Measurements from ENCODE around the gene ZNF785. TPM values are rescaled to one million over a fixed set of nuclear protein-coding genes. Genes with fewer than 3 reads are reported as not detected.

ZNF785 gene
- total and polyA plus RNA-seq, 2 donors (not counting 1 experiment from before 2014, with no cell fraction given), result 12.2 to 39.7 TPM

GRCh38 chr16:30619202-30619601, 33.7 kb upstream of the ZNF785 start:
- ATAC-seq (ENCODE audit: low read depth), result no peak
- CTCF ChIA-PET, result interaction anchor here (0.8 to 2.3 kb wide), 5 partner anchors 10 to 201 kb away, joined by 3 to 10 read pairs (median 3); partner anchors contain the start of gene DCTPP1
- no peaks in the 10 kb centered on the region for H3K9me3 Mint-ChIP-seq (ENCODE audit: insufficient read depth)

GRCh38 chr16:30615358-30616091, 30.0 kb upstream of the ZNF785 start:
- no peak overlapping the region for H3K9ac ChIP-seq (ENCODE audit: low read length)
- H3K36me3 ChIP-seq (replicated peaks in 1 of 2; ENCODE audit: control extremely low read depth in 1 of 2, control insufficient read depth in 1 of 2, extremely low read depth in 1 of 2, insufficient read depth in 2 of 2, low read length in 1 of 2), result no peaks in the 10 kb centered on the region
- DNase-seq, result peak; percentile 68
- peaks cover 6% of the 10 kb centered on the region for H3K27me3 Mint-ChIP-seq
- H3K27ac Mint-ChIP-seq, result no peak overlapping the region
- H3K4me1 ChIP-seq (ENCODE audit: control insufficient read depth in 2 of 2, insufficient read depth in 2 of 2, low read length in 2 of 2), result peaks cover 5 to 12% of the 10 kb centered on the region in 2 donors
- H3K4me3 Mint-ChIP-seq, result no peak overlapping the region
- H3K9me3 Mint-ChIP-seq (ENCODE audit: insufficient read depth), result no peaks in the 10 kb centered on the region
- H3K9me3 ChIP-seq (ENCODE audit: control extremely low read depth in 1 of 3, control insufficient read depth in 2 of 3, insufficient read depth in 1 of 3, low read length in 2 of 3), result no peaks in the 10 kb centered on the region
- no peak overlapping the region for H2AFZ ChIP-seq (ENCODE audit: insufficient read depth, low read depth, low read length, poor library complexity, severe bottlenecking)
- no peaks in the 10 kb centered on the region for H3K79me2 ChIP-seq (ENCODE audit: control insufficient read depth, insufficient read depth, low read length)
- H3K4me3 ChIP-seq (ENCODE audit: control extremely low read depth in 1 of 5, extremely low read depth in 1 of 5, insufficient read depth in 1 of 5, low read depth in 2 of 5, low read length in 4 of 5), result no peak overlapping the region
- intact Hi-C loops (cut with micrococcal nuclease), result no loop called here
- 68% methylated on average over 10 of the region's 12 CpGs for WGBS (ENCODE audit: insufficient coverage)
- POLR2A ChIA-PET, result interaction anchor here (2.1 kb wide), 1 partner anchor 185 kb away, joined by 4 read pairs; the partner anchor contains the start of gene DCTPP1
- TF ChIP-seq CTCF (IDR thresholded peaks at IDR 0.05) (peak; percentile 73), EZH2 (IDR thresholded peaks at IDR 0.05; ENCODE audit: borderline replicate concordance, insufficient read depth, low read depth, low read length, poor library complexity, severe bottlenecking) (no peak)
- peaks cover 9% of the 10 kb centered on the region for H3K4me1 Mint-ChIP-seq
- no peak overlapping the region for H3K27ac ChIP-seq (ENCODE audit: low read length in 2 of 2)
- CTCF ChIA-PET, result interaction anchor here (0.8 to 3.9 kb wide), 11 partner anchors 11 to 213 kb away, joined by 3 to 13 read pairs (median 4); partner anchors contain the start of gene DCTPP1
- no peaks in the 10 kb centered on the region for H4K20me1 ChIP-seq (ENCODE audit: control insufficient read depth, insufficient read depth, low read length, poor library complexity, severe bottlenecking)
- no peak overlapping the region for H3K4me2 ChIP-seq (replicated peaks; ENCODE audit: low read depth, low read length, poor library complexity, severe bottlenecking)
- H3K27me3 ChIP-seq (replicated peaks in 1 of 4; ENCODE audit: control extremely low read depth in 1 of 4, control insufficient read depth in 3 of 4, insufficient read depth in 4 of 4, low read length in 3 of 4), result no peaks in the 10 kb centered on the region
- ATAC-seq (ENCODE audit: low read depth), result peak; percentile 64

More at GRCh38 chr16:30619202-30619601, 33.7 kb upstream of the ZNF785 start:
- Mint-ChIP-seq H3K4me1 (peaks cover 2% of the 10 kb centered on the region), H3K27me3 (peaks cover 21% of the 10 kb centered on the region), H3K27ac (no peak overlapping the region), H3K4me3 (no peak overlapping the region)
- POLR2A ChIA-PET, result interaction anchor here (0.7 kb wide), 1 partner anchor 552 kb away, joined by 3 read pairs; no protein-coding TSS in a partner anchor
- DNase-seq, result no peak
- Histone ChIP-seq H3K36me3 (replicated peaks in 1 of 2; ENCODE audit: control extremely low read depth in 1 of 2, control insufficient read depth in 1 of 2, extremely low read depth in 1 of 2, insufficient read depth in 2 of 2, low read length in 1 of 2) (no peaks in the 10 kb centered on the region), H2AFZ (ENCODE audit: insufficient read depth, low read depth, low read length, poor library complexity, severe bottlenecking) (no peak overlapping the region), H3K9me3 (ENCODE audit: control extremely low read depth in 1 of 3, control insufficient read depth in 2 of 3, insufficient read depth in 1 of 3, low read length in 2 of 3) (no peaks in the 10 kb centered on the region), H3K27ac (ENCODE audit: low read length in 2 of 2) (no peak overlapping the region), H3K4me2 (replicated peaks; ENCODE audit: low read depth, low read length, poor library complexity, severe bottlenecking) (no peak overlapping the region), H3K4me1 (ENCODE audit: control insufficient read depth in 2 of 2, insufficient read depth in 2 of 2, low read length in 2 of 2) (peaks cover under 1 to 2% of the 10 kb centered on the region in 2 donors), H3K79me2 (ENCODE audit: control insufficient read depth, insufficient read depth, low read length) (no peaks in the 10 kb centered on the region), H3K27me3 (replicated peaks in 1 of 4; ENCODE audit: control extremely low read depth in 1 of 4, control insufficient read depth in 3 of 4, insufficient read depth in 4 of 4, low read length in 3 of 4) (no peaks in the 10 kb centered on the region), H3K4me3 (ENCODE audit: control extremely low read depth in 1 of 5, extremely low read depth in 1 of 5, insufficient read depth in 1 of 5, low read depth in 2 of 5, low read length in 4 of 5) (no peak overlapping the region), H4K20me1 (ENCODE audit: control insufficient read depth, insufficient read depth, low read length, poor library complexity, severe bottlenecking) (no peaks in the 10 kb centered on the region), H3K9ac (ENCODE audit: low read length) (no peak overlapping the region)
- 100% methylated on average over 2 of the region's 4 CpGs for WGBS (ENCODE audit: insufficient coverage)
- intact Hi-C loops (cut with micrococcal nuclease), result no loop called here
- TF ChIP-seq EZH2 (IDR thresholded peaks at IDR 0.05; ENCODE audit: borderline replicate concordance, insufficient read depth, low read depth, low read length, poor library complexity, severe bottlenecking), result no peak

Measured in B cell (primary cell).